Vagina (tissue), 2 donors: ENCODE data around the gene RGL1. TPM values are rescaled to one million over a fixed set of nuclear protein-coding genes. Genes with fewer than 3 reads are reported as not detected.

Experiments
- DNase-seq, 2 donors: peaks; one replicate each; pipeline ENCODE4 v3.0.0-alpha.2; 2017; ENCODE audit errors: extremely low spot score in 2 of 2
- H3K27ac ChIP-seq: fragments of 200-600 bp; sonication (generic); one replicate; pipeline ENCODE4 v1.5.1; 2019
- H3K27me3 ChIP-seq: fragments of 200-600 bp; sonication (generic); one replicate; pipeline ENCODE4 v1.5.1; 2019
- H3K36me3 ChIP-seq, 2 donors: fragments of 200-600 bp; sonication (generic); one replicate each; pipeline ENCODE4 v1.5.1; 2017 to 2019
- H3K4me1 ChIP-seq: fragments of 200-600 bp; sonication (generic); one replicate; pipeline ENCODE4 v1.5.1; 2019
- H3K4me3 ChIP-seq, 2 donors: fragments of 200-600 bp; sonication (generic); 1 replicate in 1 of 2; 2 replicates in 1 of 2; pipeline ENCODE4 v1.5.1; 2016 to 2019
- H3K9me3 ChIP-seq: fragments of 200-600 bp; sonication (generic); one replicate; pipeline ENCODE4 v1.5.1; 2019
- CTCF ChIP-seq, 3 experiments: fragments of 450-650 bp in 2 of 3; fragments of 200-600 bp in 1 of 3; sonication (generic) in 1 of 3; IDR thresholded peaks; one replicate each; pipeline ENCODE4 v1.5.1; 2017 to 2019; ENCODE audit warnings: antibody characterized with exemption in 3 of 3, mild to moderate bottlenecking in 2 of 3, moderate library complexity in 2 of 3
- POLR2A ChIP-seq, 2 donors: fragments of 450-650 bp; IDR thresholded peaks; one replicate each; pipeline ENCODE4 v1.6.1; 2017; ENCODE audit warnings: antibody characterized with exemption in 2 of 2, mild to moderate bottlenecking in 2 of 2, moderate library complexity in 2 of 2
- POLR2AphosphoS5 ChIP-seq, 2 donors: sonication (generic); formaldehyde crosslinking; IDR thresholded peaks; one replicate each; pipeline ENCODE4 v1.9.0; 2017; ENCODE audit warnings: antibody characterized with exemption in 2 of 2, mild to moderate bottlenecking in 2 of 2, low read depth in 1 of 2; ENCODE audit not compliant: insufficient read depth in 1 of 2
- intact Hi-C: fragments of 100-400 bp; cut with DNase I; formaldehyde crosslinking; loops from one replicate; pipeline ENCODE4 v1.15.1; 2023
- total RNA-seq: library from RNA; depleted of rRNA; stranded (reverse); fragments of >200 nt; gene quantifications from one replicate; pipeline ENCODE4 v1.2.3, GENCODE V29; 2016

RGL1 gene
- 23.1 TPM for total RNA-seq

- TF ChIP-seq POLR2A (IDR thresholded peaks at IDR 0.05) (peak; percentile 4 to 89), POLR2AphosphoS5 (IDR thresholded peaks at IDR 0.05; ENCODE audit: insufficient read depth in 1 of 2, low read depth in 1 of 2) (peak; percentile 66 to 67), CTCF (IDR thresholded peaks at IDR 0.05) (no peak)
- Histone ChIP-seq H3K27ac (peak within 1 kb of the TSS; percentile 86), H3K4me3 (peak within 1 kb of the TSS; percentile 55 to 61), H3K4me1 (peaks cover 34% of the 10 kb centered on the region), H3K27me3 (no peaks in the 10 kb centered on the region), H3K9me3 (no peaks in the 10 kb centered on the region), H3K36me3 (no peaks in the 10 kb centered on the region)
- DNase-seq: no peak
- intact Hi-C loops: no loop called here
These were observed at the start of gene RGL1 for GRCh38 chr1:183804916-183805841. TSS of gene RGL1 (plus strand) at chr1:183805120. CDS start at chr1:183805298, 178 bp downstream.

GRCh38 chr1:183756326-183756725 is 48.6 kb upstream of the RGL1 start:
- no peaks in the 10 kb centered on the region for H3K9me3 ChIP-seq
- TF ChIP-seq CTCF (IDR thresholded peaks at IDR 0.05) (no peak), POLR2A (IDR thresholded peaks at IDR 0.05) (no peak), POLR2AphosphoS5 (IDR thresholded peaks at IDR 0.05; ENCODE audit: insufficient read depth in 1 of 2, low read depth in 1 of 2) (no peak)
- H3K36me3 ChIP-seq: no peaks in the 10 kb centered on the region
- DNase-seq: no peak
- H3K27ac ChIP-seq: no peak overlapping the region
- no peaks in the 10 kb centered on the region for H3K27me3 ChIP-seq
- no peaks in the 10 kb centered on the region for H3K4me1 ChIP-seq
- H3K4me3 ChIP-seq: no peak overlapping the region
- intact Hi-C loops: no loop called here

DNA sequence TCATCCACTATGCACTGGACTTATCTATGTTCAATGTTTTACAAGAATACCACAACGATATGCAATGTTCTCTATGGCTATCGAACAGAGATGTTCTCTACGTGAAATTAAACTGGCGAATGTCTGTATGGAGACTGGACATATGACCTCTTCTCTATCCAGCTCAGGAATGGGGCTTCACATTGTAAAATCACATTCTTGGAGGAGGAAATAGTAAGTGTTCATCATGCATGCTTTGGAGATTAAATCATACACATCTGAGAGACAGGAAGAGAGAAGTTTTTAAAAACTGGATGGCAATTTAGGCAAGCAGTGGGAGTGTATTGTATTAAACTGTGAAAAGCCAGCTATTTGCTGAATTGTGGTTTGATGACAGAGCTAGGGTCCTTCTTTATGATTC is 47.9 kb upstream of the RGL1 start:
- Histone ChIP-seq H3K27ac (no peak overlapping the region), H3K4me1 (no peaks in the 10 kb centered on the region), H3K4me3 (no peak overlapping the region), H3K36me3 (no peaks in the 10 kb centered on the region), H3K27me3 (no peaks in the 10 kb centered on the region), H3K9me3 (no peaks in the 10 kb centered on the region)
- intact Hi-C loops: no loop called here
- DNase-seq: no peak
- TF ChIP-seq CTCF (IDR thresholded peaks at IDR 0.05): no peak
- TF ChIP-seq POLR2AphosphoS5 (IDR thresholded peaks at IDR 0.05; ENCODE audit: insufficient read depth in 1 of 2, low read depth in 1 of 2): no peak
- no peak for TF ChIP-seq POLR2A (IDR thresholded peaks at IDR 0.05)

DNA sequence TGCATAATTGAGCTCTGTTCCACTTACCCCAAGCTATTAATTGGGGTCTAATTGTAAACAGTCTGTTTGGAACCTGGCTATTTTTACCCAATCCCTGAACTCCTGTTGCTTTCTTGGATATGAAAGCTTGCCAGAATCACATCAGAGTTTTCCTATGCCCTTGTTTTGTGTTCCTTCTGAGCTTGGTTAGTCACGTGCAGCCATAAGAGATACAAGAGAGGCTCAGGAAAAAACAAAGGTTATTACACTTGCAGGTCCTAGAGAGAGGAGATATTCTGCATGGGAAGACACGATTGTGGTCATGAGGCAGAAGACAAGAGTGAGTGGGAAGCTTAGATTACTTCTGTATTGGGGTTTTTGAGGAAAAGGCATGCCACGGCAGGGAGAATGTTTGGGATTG is 46.0 kb upstream of the RGL1 start:
- H3K27me3 ChIP-seq: no peaks in the 10 kb centered on the region
- no peak for DNase-seq
- no peak for TF ChIP-seq CTCF (IDR thresholded peaks at IDR 0.05)
- TF ChIP-seq POLR2A (IDR thresholded peaks at IDR 0.05): no peak
- no peak for TF ChIP-seq POLR2AphosphoS5 (IDR thresholded peaks at IDR 0.05; ENCODE audit: insufficient read depth in 1 of 2, low read depth in 1 of 2)
- no peaks in the 10 kb centered on the region for H3K36me3 ChIP-seq
- H3K27ac ChIP-seq: no peak overlapping the region
- H3K4me1 ChIP-seq: no peaks in the 10 kb centered on the region
- intact Hi-C loops: no loop called here
- no peaks in the 10 kb centered on the region for H3K9me3 ChIP-seq
- no peak overlapping the region for H3K4me3 ChIP-seq

- Histone ChIP-seq H3K4me3 (no peak overlapping the region), H3K4me1 (no peaks in the 10 kb centered on the region), H3K27me3 (no peaks in the 10 kb centered on the region), H3K9me3 (no peaks in the 10 kb centered on the region), H3K27ac (no peak overlapping the region), H3K36me3 (no peaks in the 10 kb centered on the region)
- no peak for TF ChIP-seq CTCF (IDR thresholded peaks at IDR 0.05)
- DNase-seq: no peak
- intact Hi-C loops: no loop called here
These were observed 44.3 kb upstream of the RGL1 start for GRCh38 chr1:183760661-183761060.
